Activated B cell treated with CpG ODN at 0.5 μM for 24 hours (primary cell): ENCODE measurements around the gene SDE2. TPM values are rescaled to one million over a fixed set of nuclear protein-coding genes. Genes with fewer than 3 reads are reported as not detected.
A peak's percentile ranks its signal among the peaks of the same experiment; 100 is the strongest.

Source experiments
- ATAC-seq: fragments of 200-7000 bp; cut with Tn5 transposase; one replicate; pipeline ENCODE4 v1.10.0; 2021; ENCODE audit warnings: low read depth, mild to moderate bottlenecking, moderate library complexity
- CTCF ChIA-PET: fragments of 350-600 bp; sonication (Branson Sonifier 250); formaldehyde crosslinking; loops from one replicate; lab custom pipeline; 2021; ENCODE audit warnings: antibody characterized with exemption; lab: Charles Lee
- POLR2A ChIA-PET: fragments of 350-600 bp; sonication (Branson Sonifier 250); formaldehyde crosslinking; loops from one replicate; lab custom pipeline; 2021; ENCODE audit warnings: antibody characterized with exemption; lab: Charles Lee
- DNase-seq: peaks from one replicate; pipeline ENCODE4 v3.0.0; 2022
- H3K27ac Mint-ChIP-seq: one replicate; pipeline ENCODE4 v1.8.0; 2020; ENCODE audit warnings: mixed read lengths
- H3K27me3 Mint-ChIP-seq: one replicate; pipeline ENCODE4 v1.8.0; 2021; ENCODE audit warnings: mixed read lengths
- H3K36me3 Mint-ChIP-seq: one replicate; pipeline ENCODE4 v1.8.0; 2021; ENCODE audit warnings: low read depth, mixed read lengths
- H3K4me1 Mint-ChIP-seq: one replicate; pipeline ENCODE4 v1.8.0; 2021; ENCODE audit warnings: mixed read lengths
- H3K4me3 Mint-ChIP-seq: one replicate; pipeline ENCODE4 v1.8.0; 2020; ENCODE audit warnings: mild to moderate bottlenecking, mixed read lengths
- H3K9me3 Mint-ChIP-seq: one replicate; pipeline ENCODE4 v1.8.0; 2020; ENCODE audit warnings: mixed read lengths
- intact Hi-C: fragments of 100-400 bp; cut with micrococcal nuclease; formaldehyde crosslinking; loops from one replicate; pipeline ENCODE4 v1.15.1; 2024
- total RNA-seq: library from RNA; stranded (reverse); gene quantifications from 2 replicates; pipeline ENCODE4 v1.2.3, GENCODE V29; 2022
- TF ChIP-seq, protein P1 (sequence below): fragments of 200-600 bp; IDR thresholded peaks from one replicate; pipeline ENCODE4 v1.8.0; 2022; ENCODE audit warnings: antibody characterized with exemption, mild to moderate bottlenecking

The SDE2 gene
- 21.1 and 21.8 TPM in 2 replicates for total RNA-seq

DNA sequence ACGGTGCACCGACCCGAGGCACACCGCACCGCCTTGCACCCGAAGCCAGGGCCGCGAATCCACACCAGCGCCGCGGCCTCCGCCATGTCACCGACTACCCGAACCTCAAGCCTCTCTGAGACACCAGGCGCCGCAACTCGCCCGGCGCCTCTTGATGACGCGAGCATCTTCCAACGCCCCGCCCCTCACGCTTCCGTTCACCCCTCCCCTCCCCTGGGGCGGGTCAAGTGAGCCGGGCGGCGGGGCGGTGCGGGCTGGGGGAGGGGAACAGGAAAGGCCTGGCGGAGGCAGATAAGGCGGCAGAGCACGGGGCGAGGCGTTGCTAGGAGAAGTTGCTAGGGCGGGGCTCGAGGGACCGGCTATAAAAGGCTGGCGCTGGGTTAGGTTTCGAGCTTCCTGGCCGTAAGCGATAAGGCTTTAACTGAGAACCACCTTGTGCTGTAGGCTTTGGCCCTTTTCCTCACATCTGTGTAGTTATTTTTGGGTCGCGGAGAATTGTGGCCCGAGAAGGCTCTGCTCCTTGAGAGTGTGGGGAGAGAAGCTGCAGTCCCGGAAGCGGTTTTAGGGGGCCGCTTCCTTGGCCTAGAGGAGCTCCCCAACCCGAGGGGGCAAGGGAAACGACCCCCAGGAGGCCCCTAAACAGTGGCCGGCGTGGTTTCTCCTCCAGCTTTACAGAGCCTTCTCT is at the start of gene SDE2:
Gene SDE2, minus strand, starts transcription at position 117 of the 685 bp plus-strand sequence. Its CDS starts 31 bp downstream, at position 86.
- H3K4me3 Mint-ChIP-seq, result peak within 1 kb of the TSS; percentile 100
- ATAC-seq (peak; percentile 82), DNase-seq (peak; percentile 99)
- intact Hi-C loops, result loop anchor here (1.0 to 5.0 kb wide), 10 partner anchors 12 to 572 kb away; partner anchors contain the start of genes H3-3A, PARP1 and PYCR2
- POLR2A ChIA-PET, result interaction anchor here (0.6 to 15.0 kb wide), 49 partner anchors 9 to 574 kb away, joined by 3 to 617 read pairs (median 7); partner anchors contain the start of genes H3-3A, LBR, PARP1 and PYCR2
- TF ChIP-seq, protein P1, sequence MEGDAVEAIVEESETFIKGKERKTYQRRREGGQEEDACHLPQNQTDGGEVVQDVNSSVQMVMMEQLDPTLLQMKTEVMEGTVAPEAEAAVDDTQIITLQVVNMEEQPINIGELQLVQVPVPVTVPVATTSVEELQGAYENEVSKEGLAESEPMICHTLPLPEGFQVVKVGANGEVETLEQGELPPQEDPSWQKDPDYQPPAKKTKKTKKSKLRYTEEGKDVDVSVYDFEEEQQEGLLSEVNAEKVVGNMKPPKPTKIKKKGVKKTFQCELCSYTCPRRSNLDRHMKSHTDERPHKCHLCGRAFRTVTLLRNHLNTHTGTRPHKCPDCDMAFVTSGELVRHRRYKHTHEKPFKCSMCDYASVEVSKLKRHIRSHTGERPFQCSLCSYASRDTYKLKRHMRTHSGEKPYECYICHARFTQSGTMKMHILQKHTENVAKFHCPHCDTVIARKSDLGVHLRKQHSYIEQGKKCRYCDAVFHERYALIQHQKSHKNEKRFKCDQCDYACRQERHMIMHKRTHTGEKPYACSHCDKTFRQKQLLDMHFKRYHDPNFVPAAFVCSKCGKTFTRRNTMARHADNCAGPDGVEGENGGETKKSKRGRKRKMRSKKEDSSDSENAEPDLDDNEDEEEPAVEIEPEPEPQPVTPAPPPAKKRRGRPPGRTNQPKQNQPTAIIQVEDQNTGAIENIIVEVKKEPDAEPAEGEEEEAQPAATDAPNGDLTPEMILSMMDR, result no peak
- CTCF ChIA-PET, result interaction anchor here (0.7 to 6.6 kb wide), 8 partner anchors 9 to 532 kb away, joined by 3 to 56 read pairs (median 3); partner anchors contain the start of gene H3-3A
- peaks cover 81% of the 10 kb centered on the region for H3K4me1 Mint-ChIP-seq
- no peaks in the 10 kb centered on the region for H3K9me3 Mint-ChIP-seq
- peaks cover 38% of the 10 kb centered on the region for H3K36me3 Mint-ChIP-seq
- H3K27me3 Mint-ChIP-seq, result no peaks in the 10 kb centered on the region
- peak within 1 kb of the TSS; percentile 100 for H3K27ac Mint-ChIP-seq

DNA sequence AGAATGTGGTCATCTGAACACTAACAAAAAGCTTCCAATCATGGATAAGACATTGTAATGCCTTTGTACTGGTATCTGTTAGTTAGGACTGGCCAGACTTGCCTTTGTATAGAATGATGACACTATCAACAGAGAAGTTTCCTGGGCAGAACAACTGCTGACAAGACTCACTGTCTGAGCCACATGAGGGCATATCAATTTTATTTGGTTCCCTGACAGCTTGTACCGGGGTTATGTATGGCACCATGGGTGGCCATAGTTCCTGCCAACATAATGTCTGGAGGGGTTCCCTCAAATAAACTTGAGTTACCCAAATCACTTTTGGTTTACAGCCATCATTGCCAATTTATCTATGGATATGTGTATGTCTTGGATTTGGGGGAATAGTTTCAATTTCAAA is 49.7 kb upstream of the SDE2 start:
- intact Hi-C loops, result no loop called here
- ChIA-PET CTCF (no interaction called here), POLR2A (interaction anchor here (1.4 kb wide), 1 partner anchor 49 kb away, joined by 3 read pairs; no protein-coding TSS in a partner anchor)
- Mint-ChIP-seq H3K4me1 (no peaks in the 10 kb centered on the region), H3K9me3 (no peaks in the 10 kb centered on the region), H3K4me3 (no peak overlapping the region), H3K27me3 (no peaks in the 10 kb centered on the region), H3K36me3 (peaks cover 22% of the 10 kb centered on the region), H3K27ac (no peak overlapping the region)
- DNase-seq (no peak), ATAC-seq (no peak)
- TF ChIP-seq, protein P1, result no peak

GRCh38 chr1:226047495-226047894 is 48.4 kb upstream of the SDE2 start:
- Mint-ChIP-seq H3K9me3 (no peaks in the 10 kb centered on the region), H3K4me1 (peaks cover 2% of the 10 kb centered on the region), H3K36me3 (peaks cover 16% of the 10 kb centered on the region), H3K27me3 (no peaks in the 10 kb centered on the region), H3K4me3 (no peak overlapping the region), H3K27ac (no peak overlapping the region)
- ATAC-seq, result no peak
- DNase-seq, result no peak
- TF ChIP-seq, protein P1, result no peak
- CTCF ChIA-PET, result no interaction called here
- intact Hi-C loops, result no loop called here
- POLR2A ChIA-PET, result interaction anchor here (0.5 kb wide), 1 partner anchor 23 kb away, joined by 4 read pairs; no protein-coding TSS in a partner anchor

- ChIA-PET POLR2A (no interaction called here), CTCF (no interaction called here)
- no peak overlapping the region for H3K27ac Mint-ChIP-seq
- TF ChIP-seq, protein P1, result no peak
- intact Hi-C loops, result no loop called here
- DNase-seq, result no peak
- no peak overlapping the region for H3K4me3 Mint-ChIP-seq
- H3K4me1 Mint-ChIP-seq, result peaks cover 2% of the 10 kb centered on the region
- no peak for ATAC-seq
- H3K36me3 Mint-ChIP-seq, result peaks cover 13% of the 10 kb centered on the region
- H3K27me3 Mint-ChIP-seq, result no peaks in the 10 kb centered on the region
- H3K9me3 Mint-ChIP-seq, result no peaks in the 10 kb centered on the region
Observed at GRCh38 chr1:226046240-226046639, 47.1 kb upstream of the SDE2 start.

GRCh38 chr1:226044514-226045101 is 45.5 kb upstream of the SDE2 start:
- TF ChIP-seq, protein P1, result no peak
- Mint-ChIP-seq H3K36me3 (peaks cover 6% of the 10 kb centered on the region), H3K27ac (no peak overlapping the region), H3K4me1 (peaks cover 2% of the 10 kb centered on the region), H3K4me3 (no peak overlapping the region), H3K9me3 (no peaks in the 10 kb centered on the region), H3K27me3 (no peaks in the 10 kb centered on the region)
- ChIA-PET CTCF (no interaction called here), POLR2A (no interaction called here)
- ATAC-seq (no peak), DNase-seq (no peak)
- intact Hi-C loops, result no loop called here
